ENCODE measurements around the gene BSX.
A peak's percentile ranks its signal among the peaks of the same experiment; 100 is the strongest.

BSX gene

GRCh38 chr11:122981388-122982264, at the start of gene BSX:
Gene BSX (minus strand): TSS chr11:122981834. CDS start chr11:122981671, 163 bp downstream.
- peak; percentile 40 for DNase-seq (ENCODE audit: low read depth)

GRCh38 chr11:123030517-123030916, 48.9 kb upstream of the BSX start:
- no peak for DNase-seq (ENCODE audit: low read depth)

- peak; percentile 11 for DNase-seq (ENCODE audit: low read depth)
Observed at GRCh38 chr11:123020968-123021367, 39.3 kb upstream of the BSX start.

- DNase-seq (ENCODE audit: low read depth), result no peak
Observed at GRCh38 chr11:123018702-123019101, 37.1 kb upstream of the BSX start.

GRCh38 chr11:123011510-123011909, 29.9 kb upstream of the BSX start:
- DNase-seq (ENCODE audit: low read depth), result no peak

- no peak for DNase-seq (ENCODE audit: low read depth)
Observed at GRCh38 chr11:123006860-123007542, 25.4 kb upstream of the BSX start.

GRCh38 chr11:123000721-123001120, 19.1 kb upstream of the BSX start:
- no peak for DNase-seq (ENCODE audit: low read depth)

- no peak for DNase-seq (ENCODE audit: low read depth)
Observed at GRCh38 chr11:122998727-122999366, 17.2 kb upstream of the BSX start.

GRCh38 chr11:122995526-122995925, 13.9 kb upstream of the BSX start:
- DNase-seq (ENCODE audit: low read depth), result no peak

- no peak for DNase-seq (ENCODE audit: low read depth)
Observed at GRCh38 chr11:122984186-122985011, 2.8 kb upstream of the BSX start.

- no peak for DNase-seq (ENCODE audit: low read depth)
Observed at GRCh38 chr11:122983438-122984185, 2.0 kb upstream of the BSX start.

- no peak for DNase-seq (ENCODE audit: low read depth)
Observed at GRCh38 chr11:122979815-122980595, 1.6 kb downstream of the BSX start.

GRCh38 chr11:122979103-122979814, 2.4 kb downstream of the BSX start:
- DNase-seq (ENCODE audit: low read depth), result no peak

GRCh38 chr11:122978299-122978620, 3.4 kb downstream of the BSX start:
- no peak for DNase-seq (ENCODE audit: low read depth)

- DNase-seq (ENCODE audit: low read depth), result no peak
Observed at GRCh38 chr11:122977470-122978298, 4.0 kb downstream of the BSX start.

GRCh38 chr11:122976734-122977469, 4.7 kb downstream of the BSX start:
- DNase-seq (ENCODE audit: low read depth), result no peak

- no peak for DNase-seq (ENCODE audit: low read depth)
Observed at GRCh38 chr11:122976061-122976733, 5.4 kb downstream of the BSX start.

GRCh38 chr11:122963961-122964360, 17.7 kb downstream of the BSX start:
- no peak for DNase-seq (ENCODE audit: low read depth)

All from stimulated activated CD8-positive, alpha-beta memory T cell treated with anti-CD3 and anti-CD28 coated beads, Interleukin-4, amount 100 ng/mL, for 24 hours (primary cell).